Skeletal muscle satellite cell (primary cell): ENCODE measurements around the gene MARS1.
"Not testable (repeated sequence)": the region's sequence is repeated elsewhere in the genome, so short reads cannot be mapped to it uniquely, and the experiment has no call there.

Source experiments
- H3K27me3 ChIP-seq: 2 replicates; pipeline ENCODE4 v1.7.0; 2013; ENCODE audit warnings: low read length; ENCODE audit not compliant: control insufficient read depth, insufficient read depth
- H3K36me3 ChIP-seq: 2 replicates; pipeline ENCODE4 v1.7.0; 2013; ENCODE audit warnings: mild to moderate bottlenecking, control low read depth, low read length; ENCODE audit not compliant: insufficient read depth
- H3K4me1 ChIP-seq: 2 replicates; pipeline ENCODE4 v1.7.0; 2013; ENCODE audit warnings: low read length; ENCODE audit not compliant: control insufficient read depth, insufficient read depth
- H3K4me2 ChIP-seq: 2 replicates; pipeline ENCODE4 v1.7.0; 2013; ENCODE audit warnings: mild to moderate bottlenecking, low read length
- H3K4me3 ChIP-seq: 2 replicates; pipeline ENCODE4 v1.7.0; 2013; ENCODE audit warnings: low read length
- H3K9ac ChIP-seq: 2 replicates; pipeline ENCODE4 v1.7.0; 2013; ENCODE audit warnings: mild to moderate bottlenecking, low read depth, low read length, moderate library complexity
- H3K9me3 ChIP-seq: replicated peaks from 2 replicates; pipeline ENCODE4 v1.7.0; 2013; ENCODE audit warnings: mild to moderate bottlenecking, control low read depth, low read length

Gene MARS1

DNA sequence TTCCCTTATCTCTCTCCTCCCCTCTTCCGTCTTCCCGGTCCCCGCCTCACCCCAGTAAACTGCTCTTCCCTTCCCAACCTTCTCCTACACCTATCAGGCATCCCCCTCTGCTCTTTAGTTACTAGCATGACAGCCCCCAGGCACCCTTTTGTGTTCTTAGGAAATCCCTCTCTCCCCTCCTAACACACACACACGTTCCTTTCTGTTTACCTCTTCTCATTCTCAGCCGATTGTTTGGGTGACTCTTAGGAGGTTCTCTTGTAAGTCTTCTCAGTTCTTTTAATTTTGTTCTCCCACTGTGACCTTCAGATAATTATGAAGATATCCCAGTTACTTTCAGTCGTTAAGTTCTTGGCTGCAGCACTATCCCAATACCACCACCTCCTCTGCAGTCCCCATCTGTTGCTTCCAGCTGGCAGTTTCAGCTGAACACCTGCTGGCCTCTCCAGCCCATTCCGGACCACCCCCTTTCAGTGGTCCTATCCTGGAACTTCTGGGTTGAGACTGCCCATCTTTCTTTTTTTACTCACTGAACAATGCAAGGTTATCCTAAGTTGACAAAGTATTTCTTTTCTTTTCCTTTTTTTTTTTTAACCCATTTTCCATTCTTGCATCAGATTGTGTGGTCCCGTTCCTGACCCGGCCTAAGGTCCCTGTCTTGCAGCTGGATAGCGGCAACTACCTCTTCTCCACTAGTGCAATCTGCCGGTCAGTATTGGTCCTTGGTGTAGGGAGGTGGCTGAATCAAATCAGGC is 711 bp downstream of the MARS1 start:
- H3K4me3 ChIP-seq: peak overlapping the region; percentile 93
- H3K9ac ChIP-seq: peak overlapping the region; percentile 95
- peak overlapping the region; percentile 94 for H3K4me2 ChIP-seq
- peaks cover 33% of the 10 kb centered on the region for H3K36me3 ChIP-seq
- no peaks in the 10 kb centered on the region for H3K9me3 ChIP-seq
- no peaks in the 10 kb centered on the region for H3K27me3 ChIP-seq
- peaks cover 16% of the 10 kb centered on the region for H3K4me1 ChIP-seq

GRCh38 chr12:57489157-57489641 is 1.3 kb downstream of the MARS1 start:
- Histone ChIP-seq H3K9ac (peak overlapping the region; percentile 95), H3K4me2 (peak overlapping the region; percentile 94), H3K36me3 (peaks cover 33% of the 10 kb centered on the region), H3K4me3 (peak overlapping the region; percentile 93), H3K9me3 (no peaks in the 10 kb centered on the region), H3K27me3 (no peaks in the 10 kb centered on the region), H3K4me1 (peaks cover 16% of the 10 kb centered on the region)

GRCh38 chr12:57490126-57490525 is 2.3 kb downstream of the MARS1 start:
- Histone ChIP-seq H3K4me2 (no peak overlapping the region), H3K27me3 (no peaks in the 10 kb centered on the region), H3K4me3 (no peak overlapping the region), H3K9me3 (no peaks in the 10 kb centered on the region), H3K4me1 (peaks cover 16% of the 10 kb centered on the region), H3K36me3 (peaks cover 33% of the 10 kb centered on the region), H3K9ac (no peak overlapping the region)

DNA sequence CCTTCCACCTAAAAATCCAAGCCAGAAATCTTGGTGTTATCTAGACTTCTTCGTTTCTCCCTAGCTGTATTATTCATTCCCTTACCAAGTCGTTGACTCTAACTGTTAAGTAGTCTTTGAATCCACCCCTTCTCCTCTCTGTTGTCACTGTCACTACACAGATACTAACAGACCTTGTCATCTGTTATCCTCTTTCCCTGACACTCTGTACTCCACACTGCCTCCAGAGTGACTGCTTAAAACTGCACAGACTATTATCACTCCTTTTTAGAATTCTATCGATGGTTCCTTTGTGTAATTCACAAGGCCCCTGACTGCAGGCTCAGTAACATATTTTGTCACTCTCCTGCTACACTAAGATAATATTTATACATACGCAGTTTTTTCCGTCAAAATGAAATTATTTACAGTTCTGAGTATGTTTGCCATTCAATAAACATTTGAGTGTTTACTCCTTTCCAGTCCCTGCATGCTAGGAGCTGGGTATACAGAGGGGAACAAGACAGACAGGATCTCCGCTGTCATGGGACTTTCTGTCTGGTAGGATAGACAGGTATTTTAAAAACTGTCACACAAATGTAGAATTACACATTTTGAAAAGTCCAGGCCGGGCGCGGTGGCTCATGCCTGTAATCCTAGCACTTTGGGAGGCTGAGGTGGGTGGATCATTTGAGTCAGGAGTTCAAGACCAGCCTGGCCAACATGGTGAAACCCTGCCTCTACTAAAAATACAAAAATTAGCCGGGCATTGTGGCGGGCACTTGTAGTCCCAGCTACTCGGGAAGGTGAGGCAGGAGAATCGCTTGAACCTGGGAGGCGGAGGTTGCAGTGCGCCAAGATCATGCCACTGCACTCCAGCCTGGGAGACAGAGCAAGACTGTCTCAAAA is 3.8 kb downstream of the MARS1 start:
- Histone ChIP-seq H3K36me3 (peaks cover 36% of the 10 kb centered on the region), H3K4me2 (no peak overlapping the region), H3K4me1 (peaks cover 16% of the 10 kb centered on the region), H3K27me3 (no peaks in the 10 kb centered on the region), H3K9me3 (no peaks in the 10 kb centered on the region), H3K9ac (no peak overlapping the region), H3K4me3 (no peak overlapping the region)

DNA sequence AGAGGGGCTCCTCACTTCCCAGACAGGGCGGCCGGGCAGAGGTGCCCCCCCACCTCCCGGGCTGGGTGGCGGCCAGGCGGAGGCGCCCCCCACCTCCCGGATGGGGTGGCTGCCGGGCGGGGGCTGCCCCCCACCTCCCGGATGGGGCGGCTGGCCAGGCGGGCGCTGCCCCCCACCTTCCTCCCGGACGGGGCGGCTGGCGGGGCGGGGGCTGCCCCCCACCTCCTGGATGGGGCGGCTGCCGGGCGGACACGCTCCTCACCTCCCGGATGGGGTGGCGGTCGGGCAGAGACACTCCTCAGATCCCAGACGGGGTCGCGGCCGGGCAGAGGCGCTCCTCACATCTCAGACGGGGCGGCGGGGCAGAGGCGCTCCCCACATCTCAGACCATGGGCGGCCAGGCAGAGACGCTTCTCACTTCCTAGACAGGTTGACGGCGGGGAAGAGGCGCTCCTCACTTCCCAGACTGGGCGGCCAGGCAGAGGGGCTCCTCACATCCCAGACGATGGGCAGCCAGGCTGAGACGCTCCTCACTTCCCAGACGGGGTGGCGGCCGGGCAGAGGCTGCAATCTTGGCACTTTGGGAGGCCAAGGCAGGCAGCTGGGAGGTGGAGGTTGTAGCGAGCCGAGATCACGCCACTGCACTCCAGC is 7.3 kb downstream of the MARS1 start:
- H3K27me3 ChIP-seq, H3K4me2 ChIP-seq, H3K4me3 ChIP-seq, H3K9ac ChIP-seq, H3K9me3 ChIP-seq, H3K4me1 ChIP-seq: not testable (repeated sequence)
- peaks cover 51% of the 10 kb centered on the region for H3K36me3 ChIP-seq

DNA sequence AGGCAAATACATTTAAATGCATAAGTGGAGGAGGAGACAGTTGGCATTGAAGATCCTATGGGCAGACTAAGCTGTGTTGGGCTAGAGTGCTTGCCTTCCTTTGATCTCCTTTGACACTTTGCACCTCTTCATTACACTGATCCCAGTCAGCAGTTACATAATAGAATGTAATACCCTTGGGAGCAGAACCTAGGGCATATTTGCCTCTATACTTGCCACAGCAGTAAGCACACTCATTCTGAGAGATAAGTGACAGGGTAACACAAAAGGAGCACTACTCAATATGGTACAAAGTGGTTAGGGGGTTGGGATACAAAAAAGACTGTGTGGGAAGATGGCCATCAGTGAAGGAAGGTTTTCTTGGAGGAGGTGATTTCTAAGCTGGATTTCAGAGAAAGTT is 9.0 kb downstream of the MARS1 start:
- H3K36me3 ChIP-seq: peaks cover 51% of the 10 kb centered on the region
- no peak overlapping the region for H3K4me2 ChIP-seq
- H3K9me3 ChIP-seq: no peaks in the 10 kb centered on the region
- H3K9ac ChIP-seq: no peak overlapping the region
- H3K4me1 ChIP-seq: no peaks in the 10 kb centered on the region
- H3K4me3 ChIP-seq: no peak overlapping the region
- no peaks in the 10 kb centered on the region for H3K27me3 ChIP-seq

- Histone ChIP-seq H3K9me3 (no peaks in the 10 kb centered on the region), H3K36me3 (peaks cover 53% of the 10 kb centered on the region), H3K4me2 (no peak overlapping the region), H3K9ac (no peak overlapping the region), H3K4me3 (no peak overlapping the region), H3K4me1 (no peaks in the 10 kb centered on the region), H3K27me3 (no peaks in the 10 kb centered on the region)
Observed at GRCh38 chr12:57497223-57498131, 9.6 kb downstream of the MARS1 start.

DNA sequence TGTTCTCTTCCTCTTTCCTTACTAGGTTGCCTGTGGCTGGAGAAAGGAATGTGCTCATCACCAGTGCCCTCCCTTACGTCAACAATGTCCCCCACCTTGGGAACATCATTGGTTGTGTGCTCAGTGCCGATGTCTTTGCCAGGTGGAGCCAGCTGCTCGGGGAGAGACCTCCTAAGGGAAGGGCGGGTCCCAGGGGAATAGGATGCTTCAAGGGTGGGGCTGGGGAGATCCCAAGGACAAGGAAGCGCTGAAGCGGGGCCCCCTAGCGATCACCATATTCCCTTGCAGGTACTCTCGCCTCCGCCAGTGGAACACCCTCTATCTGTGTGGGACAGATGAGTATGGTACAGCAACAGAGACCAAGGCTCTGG is 10.2 kb downstream of the MARS1 start:
- H3K9ac ChIP-seq: no peak overlapping the region
- peaks cover 47% of the 10 kb centered on the region for H3K36me3 ChIP-seq
- H3K27me3 ChIP-seq: no peaks in the 10 kb centered on the region
- no peak overlapping the region for H3K4me3 ChIP-seq
- H3K4me1 ChIP-seq: no peaks in the 10 kb centered on the region
- H3K9me3 ChIP-seq: no peaks in the 10 kb centered on the region
- H3K4me2 ChIP-seq: no peak overlapping the region

DNA sequence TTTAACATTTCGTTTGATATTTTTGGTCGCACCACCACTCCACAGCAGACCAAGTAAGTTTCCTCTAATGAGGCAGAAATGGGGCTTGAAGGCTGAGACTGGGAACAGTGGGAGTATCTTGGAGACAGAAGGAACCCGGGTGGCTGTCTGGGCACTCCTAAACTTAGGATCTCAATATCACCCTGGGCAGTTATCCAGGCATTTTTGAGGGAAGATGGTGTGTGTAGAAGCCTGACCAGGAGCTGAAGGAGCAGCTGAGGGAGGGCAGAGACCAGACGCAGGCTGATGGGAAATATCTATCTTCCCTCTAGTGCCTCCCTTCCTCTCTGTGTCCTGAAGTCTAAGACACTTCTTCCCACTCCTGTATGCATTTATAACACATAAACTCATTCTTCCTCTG is 10.7 kb downstream of the MARS1 start:
- Histone ChIP-seq H3K4me1 (no peaks in the 10 kb centered on the region), H3K27me3 (no peaks in the 10 kb centered on the region), H3K9ac (no peak overlapping the region), H3K36me3 (peaks cover 47% of the 10 kb centered on the region), H3K4me3 (no peak overlapping the region), H3K4me2 (no peak overlapping the region), H3K9me3 (no peaks in the 10 kb centered on the region)

- H3K4me2 ChIP-seq: no peak overlapping the region
Observed at GRCh38 chr12:57500213-57500612, 12.3 kb downstream of the MARS1 start.

More at GRCh38 chr12:57500213-57500612, 12.3 kb downstream of the MARS1 start:
- Histone ChIP-seq H3K9ac (no peak overlapping the region), H3K4me1 (no peaks in the 10 kb centered on the region), H3K36me3 (peaks cover 53% of the 10 kb centered on the region), H3K27me3 (no peaks in the 10 kb centered on the region), H3K9me3 (no peaks in the 10 kb centered on the region), H3K4me3 (no peak overlapping the region)
